CD4-positive, alpha-beta T cell treated with Interleukin-2 at 100 ng/mL for 4 hours (primary cell): ENCODE data around the gene SMARCC2.
"Not testable (repeated sequence)": the region's sequence is repeated elsewhere in the genome, so short reads cannot be mapped to it uniquely, and the experiment has no call there.

ENCODE experiments used
- DNase-seq: peaks from one replicate; pipeline ENCODE4 v3.0.0-alpha.2; 2020; ENCODE audit warnings: low spot score

Gene SMARCC2

DNA sequence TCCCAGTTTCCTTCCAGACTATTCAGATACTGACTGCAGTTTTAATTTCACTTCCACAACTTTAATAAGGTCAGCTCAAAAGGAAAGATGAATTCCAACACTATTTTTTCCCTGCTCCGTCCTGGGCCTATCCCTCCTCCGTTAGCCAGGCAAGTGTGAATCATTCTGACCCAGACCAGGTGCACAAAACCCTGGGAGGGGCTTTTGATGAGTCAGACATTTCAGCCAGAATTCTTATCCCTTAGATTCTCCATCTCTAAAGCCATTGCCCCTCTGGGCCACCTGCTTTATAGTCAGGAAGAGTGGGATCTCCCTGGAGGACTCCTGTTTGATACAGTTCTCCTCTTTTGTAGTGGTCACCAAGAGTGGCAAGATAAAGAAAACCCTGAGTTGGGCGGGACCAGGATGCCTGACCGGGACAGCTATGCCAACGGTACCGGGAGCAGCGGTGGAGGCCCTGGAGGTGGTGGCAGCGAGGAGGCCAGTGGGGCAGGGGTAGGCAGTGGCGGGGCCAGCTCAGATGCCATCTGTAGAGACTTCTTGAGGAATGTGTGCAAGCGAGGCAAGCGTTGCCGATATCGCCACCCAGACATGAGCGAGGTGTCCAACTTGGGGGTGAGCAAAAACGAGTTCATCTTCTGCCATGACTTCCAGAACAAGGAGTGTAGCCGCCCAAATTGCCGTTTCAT lies 69.0 kb downstream of the SMARCC2 start:
- DNase-seq: no peak

DNA sequence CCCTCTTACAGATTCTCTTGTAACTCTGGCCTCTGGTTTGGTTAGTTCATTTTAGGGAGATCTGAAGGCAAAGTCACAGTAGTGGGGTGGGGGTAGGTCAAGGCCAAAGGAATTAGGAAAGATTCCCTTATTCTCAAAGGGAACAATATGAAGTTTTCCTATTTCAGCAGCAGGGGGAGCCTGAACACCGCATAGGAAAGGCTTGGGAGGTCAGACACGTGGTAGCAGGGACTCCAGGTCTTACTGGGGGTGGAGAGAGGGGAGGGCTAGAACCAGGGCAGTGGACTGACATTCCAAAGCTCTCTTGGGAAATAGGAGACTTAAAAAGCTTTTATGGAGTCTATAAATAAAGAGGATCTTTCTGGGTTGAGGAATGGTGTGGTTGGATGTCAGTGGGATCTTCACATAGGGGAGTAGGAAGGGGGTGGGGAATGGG lies 69.9 kb downstream of the SMARCC2 start:
- peak; percentile 77 for DNase-seq

DNA sequence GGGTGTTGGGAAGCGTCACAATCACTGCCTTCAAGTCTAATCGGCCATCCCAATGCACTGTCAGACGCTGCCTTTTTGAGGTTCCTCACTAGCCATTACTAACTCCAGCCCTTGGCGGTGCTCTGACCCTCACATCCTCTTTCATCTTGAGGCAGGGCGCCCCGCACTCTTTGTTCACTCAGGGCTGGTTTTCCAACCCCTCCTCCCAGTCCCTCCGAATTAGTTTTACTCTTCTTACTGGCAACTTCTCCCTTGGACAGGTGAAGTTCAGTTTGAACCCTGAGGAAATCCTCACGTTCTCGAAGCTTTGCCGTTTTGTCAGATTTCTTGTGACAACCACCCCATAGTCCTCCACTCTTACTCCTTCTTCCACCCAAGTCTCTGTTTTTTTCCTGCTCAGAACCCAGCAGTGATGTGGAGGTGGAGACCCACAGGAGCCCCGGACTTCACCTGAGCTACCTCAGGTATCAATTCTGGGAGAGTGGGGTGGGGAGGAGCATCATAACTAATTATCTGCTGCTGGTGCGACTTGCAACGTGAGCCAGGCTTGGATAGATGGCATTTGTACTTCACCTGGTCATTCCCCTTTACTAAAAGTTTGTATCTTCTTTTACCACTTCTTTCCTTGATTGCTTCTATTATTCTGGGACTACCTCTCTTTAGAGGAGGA lies 70.5 kb downstream of the SMARCC2 start:
- no peak for DNase-seq

DNA sequence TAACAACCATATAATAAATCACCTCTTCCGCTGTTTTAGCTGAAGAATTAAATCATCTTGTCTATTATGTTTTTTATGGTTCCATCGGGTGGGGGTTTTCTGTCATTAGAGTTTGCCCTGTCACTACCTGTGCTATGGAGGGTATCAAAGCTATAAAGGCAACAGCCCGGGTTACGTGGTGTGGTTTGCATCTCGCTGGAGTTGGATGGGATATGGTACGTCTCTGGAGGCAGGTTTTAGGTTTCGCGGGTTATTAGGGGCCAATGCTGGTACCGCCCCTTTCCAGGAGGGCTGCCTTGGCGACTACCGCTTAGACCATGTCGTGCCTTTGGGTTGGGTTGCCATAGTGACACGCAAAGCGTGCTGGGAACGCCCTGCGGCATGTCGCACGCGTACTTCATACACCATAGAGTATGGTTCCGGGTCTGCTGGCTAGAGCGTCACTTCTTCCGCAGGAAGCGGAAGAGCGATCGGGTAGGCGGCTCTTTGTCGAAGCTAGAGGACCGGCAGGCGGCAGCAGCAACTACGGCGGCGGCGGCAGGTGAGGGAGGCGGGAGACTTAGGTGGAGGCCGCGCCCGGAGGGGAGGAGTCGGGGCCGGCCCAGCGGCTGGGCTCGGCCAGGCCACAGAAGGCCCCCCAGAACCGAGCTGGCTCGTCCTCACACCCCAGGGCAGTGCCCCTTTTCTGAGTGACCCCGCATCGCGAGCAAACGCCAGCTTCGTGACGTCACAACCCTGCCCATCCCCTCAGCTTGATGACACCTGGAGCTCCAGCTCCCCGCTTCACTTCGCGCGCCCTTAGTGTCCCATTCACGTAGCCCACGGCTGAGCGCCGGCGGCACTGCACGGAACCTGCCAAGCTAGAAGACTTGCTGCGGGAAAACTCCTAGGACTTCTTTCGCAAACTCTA lies 71.2 kb downstream of the SMARCC2 start, which contains the start of gene ZC3H10:
Gene ZC3H10 (plus strand): TSS at position 489 of the 910 bp plus-strand sequence. CDS start 2,297 bp downstream, outside the sequence.
- peak; percentile 99 for DNase-seq

DNA sequence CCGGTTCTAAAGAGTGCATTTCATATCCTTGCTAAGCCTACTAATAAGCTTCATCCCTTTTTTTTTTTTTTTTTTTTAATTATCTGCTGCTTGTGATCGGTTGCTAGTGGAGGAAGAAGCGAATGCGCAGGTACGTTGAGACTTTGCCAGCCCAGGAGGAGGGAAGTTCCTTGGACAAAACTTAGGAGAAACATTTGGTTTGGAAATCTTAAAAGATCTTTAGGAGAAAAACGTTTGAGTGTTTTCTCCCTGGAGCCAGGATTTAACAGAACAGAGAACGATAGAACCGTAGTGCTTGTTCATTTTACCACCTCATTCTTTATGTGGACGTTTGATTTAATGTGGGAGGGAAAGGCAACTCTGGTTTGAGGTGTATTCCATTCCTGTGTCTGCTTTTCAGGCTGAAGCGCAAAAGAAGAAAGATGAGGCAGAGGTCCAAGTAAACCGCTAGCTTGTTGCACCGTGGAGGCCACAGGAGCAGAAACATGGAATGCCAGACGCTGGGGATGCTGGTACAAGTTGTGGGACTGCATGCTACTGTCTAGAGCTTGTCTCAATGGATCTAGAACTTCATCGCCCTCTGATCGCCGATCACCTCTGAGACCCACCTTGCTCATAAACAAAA lies 72.1 kb downstream of the SMARCC2 start:
- DNase-seq: not testable (repeated sequence)

DNA sequence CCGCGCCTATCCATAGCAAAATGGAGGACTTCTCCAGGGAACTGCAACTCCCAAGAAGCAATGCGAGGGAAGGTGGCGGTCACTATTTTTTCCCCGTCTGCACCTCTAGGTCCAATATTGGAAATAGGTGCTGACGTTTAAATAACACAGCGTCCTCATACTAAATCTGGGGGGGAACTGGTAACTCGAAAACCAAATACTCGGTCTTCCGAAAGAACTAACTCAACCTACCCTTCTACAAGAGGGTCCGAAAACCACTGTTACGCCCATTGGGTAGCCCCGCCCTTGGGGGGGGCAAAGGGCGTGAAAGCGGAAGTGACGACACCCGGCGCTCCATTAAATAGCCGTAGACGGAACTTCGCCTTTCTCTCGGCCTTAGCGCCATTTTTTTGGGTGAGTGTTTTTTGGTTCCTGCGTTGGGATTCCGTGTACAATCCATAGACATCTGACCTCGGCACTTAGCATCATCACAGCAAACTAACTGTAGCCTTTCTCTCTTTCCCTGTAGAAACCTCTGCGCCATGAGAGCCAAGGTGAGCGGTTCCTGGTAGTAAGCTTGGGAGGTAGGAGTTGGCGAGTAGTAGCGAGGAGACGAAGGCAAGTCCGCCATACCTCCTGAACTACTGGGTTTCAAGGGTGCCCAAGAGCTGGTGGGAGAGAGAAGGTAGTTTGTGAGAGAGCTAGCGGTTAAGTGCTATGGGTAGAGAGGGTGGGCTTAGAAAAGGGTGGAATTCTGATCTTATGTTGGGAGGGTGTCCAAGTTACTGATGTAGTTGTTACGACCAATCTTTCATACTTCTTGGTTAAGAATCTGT lies 72.8 kb downstream of the SMARCC2 start, which contains the start of gene RPL41:
Gene RPL41 (plus strand): TSS at position 367 of the 815 bp plus-strand sequence.
- DNase-seq: peak; percentile 95

DNA sequence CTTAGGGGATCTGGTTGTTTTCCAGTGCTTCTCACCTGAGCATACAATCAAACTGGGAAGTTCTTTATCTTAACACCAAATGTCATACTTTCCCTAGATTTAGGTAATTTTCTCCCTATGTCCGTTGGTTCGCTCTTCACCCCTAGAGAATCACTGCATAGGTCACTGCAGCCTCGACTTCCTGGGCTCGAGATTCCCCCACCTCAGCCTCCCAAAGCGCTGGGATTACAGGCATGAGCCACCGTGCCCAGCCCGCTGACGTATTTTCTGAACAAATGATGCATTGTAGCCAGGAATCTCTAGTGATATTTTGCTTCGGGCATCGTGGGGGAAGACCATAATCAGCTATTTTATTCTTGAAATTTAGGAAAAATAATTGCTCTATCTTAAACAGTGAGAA lies 74.0 kb downstream of the SMARCC2 start:
- no peak for DNase-seq

DNA sequence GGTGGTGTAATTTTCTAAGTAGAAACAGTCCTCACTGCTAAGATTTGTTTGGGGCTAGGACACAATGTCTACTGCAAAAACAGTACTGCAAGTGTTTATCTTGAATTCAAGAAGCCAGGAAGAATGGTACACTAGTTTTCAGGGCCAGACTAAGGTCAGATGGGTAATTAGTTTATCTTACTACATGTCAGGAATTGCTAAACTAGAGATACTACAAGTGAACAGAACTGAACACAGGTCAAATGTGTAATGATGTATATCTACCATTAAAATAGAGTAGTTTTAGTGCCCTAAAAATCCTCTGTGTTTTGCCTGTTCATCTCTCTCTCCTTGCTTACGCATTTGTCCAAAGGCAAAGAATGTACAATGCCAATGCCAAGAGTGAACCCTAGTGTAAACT lies 75.2 kb downstream of the SMARCC2 start:
- no peak for DNase-seq
